ENCODE results near the gene SPIN1.
"Not testable (repeated sequence)": the region's sequence is repeated elsewhere in the genome, so short reads cannot be mapped to it uniquely, and the experiment has no call there.

Gene SPIN1

DNA sequence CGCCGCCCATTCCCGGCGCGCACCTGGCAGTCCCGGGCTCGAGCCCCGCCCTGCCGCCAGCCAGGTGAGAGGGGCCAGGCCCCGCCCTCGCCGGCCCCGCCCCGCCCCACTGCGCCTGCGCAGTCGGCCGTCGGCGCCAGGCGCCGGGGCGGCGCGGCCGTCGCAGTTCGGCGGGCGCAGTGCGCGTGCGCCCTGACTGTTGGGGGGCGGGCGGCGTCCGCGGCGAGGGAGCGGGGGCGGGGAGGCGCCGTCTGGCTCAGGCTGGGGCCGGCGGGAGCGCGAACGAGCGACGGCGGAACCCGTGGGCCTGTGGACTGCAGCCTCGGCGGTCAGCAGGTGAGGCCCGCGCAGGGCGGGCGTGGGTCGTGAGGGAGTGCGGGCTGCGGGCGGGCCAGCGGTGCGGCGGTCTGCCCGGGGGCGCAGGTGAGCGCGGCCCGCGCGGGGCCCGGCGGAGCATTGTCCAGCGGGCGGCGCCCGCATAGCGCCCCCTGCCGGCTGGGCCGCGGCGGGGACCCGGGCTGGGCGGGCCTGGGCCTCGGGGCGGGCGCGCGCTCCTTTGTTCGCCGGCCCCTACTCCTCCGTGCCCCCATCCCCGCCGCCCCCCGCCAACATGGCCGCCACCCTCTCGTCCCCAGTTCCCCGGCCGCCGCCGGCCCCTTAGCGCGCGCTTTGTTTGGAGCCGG, at the start of gene SPIN1:
Gene SPIN1 (plus strand): TSS at position 242 of the 683 bp plus-strand sequence. CDS start 38,096 bp downstream, outside the sequence.
- peak; percentile 83 for DNase-seq

GRCh38 chr9:88339317-88339716, 48.9 kb upstream of the SPIN1 start:
- no peak for DNase-seq

GRCh38 chr9:88342246-88342645, 46.0 kb upstream of the SPIN1 start:
- no peak for DNase-seq

- DNase-seq: no peak
Observed at GRCh38 chr9:88344013-88344412, 44.2 kb upstream of the SPIN1 start.

- DNase-seq: not testable (repeated sequence)
Observed at GRCh38 chr9:88350354-88350753, 37.9 kb upstream of the SPIN1 start.

GRCh38 chr9:88355166-88355565, 33.1 kb upstream of the SPIN1 start:
- no peak for DNase-seq

DNA sequence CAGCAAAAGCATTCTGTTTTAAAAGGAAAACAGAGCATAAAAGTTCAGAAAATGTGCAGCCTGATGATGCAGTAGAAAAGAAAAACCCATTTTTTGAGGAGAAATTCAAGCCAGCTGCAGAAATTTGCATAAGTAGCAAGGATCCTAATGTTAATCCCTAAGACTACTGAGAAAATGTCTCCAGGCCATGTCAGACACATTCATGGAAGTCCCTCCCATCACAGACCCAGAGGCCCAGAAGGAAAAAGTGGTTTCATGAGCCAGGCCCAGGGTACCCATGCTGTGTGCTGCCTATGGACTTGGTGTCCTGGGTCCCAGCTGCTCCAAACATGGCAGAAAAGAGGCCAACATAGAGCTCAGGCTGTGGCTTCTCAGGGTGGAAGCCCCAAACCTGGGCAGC, 31.0 kb upstream of the SPIN1 start:
- not testable (repeated sequence) for DNase-seq

DNA sequence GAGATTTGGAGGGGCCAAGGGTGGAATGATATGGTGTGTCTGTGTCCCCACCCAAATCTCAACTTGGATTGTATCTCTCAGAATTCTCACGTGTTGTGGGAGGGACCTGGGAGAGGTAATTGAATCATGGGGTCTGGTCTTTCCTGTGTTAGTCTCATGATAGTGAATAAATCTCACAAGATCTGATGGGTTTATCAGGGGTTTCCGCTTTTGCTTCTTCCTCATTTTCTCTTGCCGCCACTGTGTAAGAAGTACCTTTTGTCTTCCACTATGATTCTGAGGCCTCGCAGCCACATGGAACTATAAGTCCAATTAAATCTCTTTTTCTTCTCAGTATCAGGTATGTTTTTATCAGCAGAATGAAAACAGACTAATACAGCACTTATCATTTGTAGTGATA, 29.5 kb upstream of the SPIN1 start:
- no peak for DNase-seq

GRCh38 chr9:88359974-88360373, 28.3 kb upstream of the SPIN1 start:
- DNase-seq: no peak

DNA sequence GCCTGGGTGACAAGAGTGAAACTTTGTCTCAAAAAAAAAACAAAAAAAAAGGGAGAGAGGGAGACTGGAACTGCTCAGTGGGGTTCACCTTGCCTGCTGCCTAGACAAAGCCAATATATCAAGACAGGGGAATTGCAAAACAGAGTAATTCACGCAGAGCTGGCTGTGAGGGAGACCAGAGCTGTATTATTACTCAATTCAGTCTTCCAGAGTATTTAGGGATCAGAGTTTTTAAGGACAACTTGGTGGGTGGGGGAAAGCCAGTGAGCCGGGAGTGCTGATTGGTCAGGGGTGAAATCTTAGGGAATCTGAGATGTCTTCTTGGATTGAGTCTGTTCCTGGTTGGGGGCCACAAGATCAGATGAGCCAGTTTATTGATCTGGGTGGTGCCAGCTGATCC, 25.6 kb upstream of the SPIN1 start:
- no peak for DNase-seq

DNA sequence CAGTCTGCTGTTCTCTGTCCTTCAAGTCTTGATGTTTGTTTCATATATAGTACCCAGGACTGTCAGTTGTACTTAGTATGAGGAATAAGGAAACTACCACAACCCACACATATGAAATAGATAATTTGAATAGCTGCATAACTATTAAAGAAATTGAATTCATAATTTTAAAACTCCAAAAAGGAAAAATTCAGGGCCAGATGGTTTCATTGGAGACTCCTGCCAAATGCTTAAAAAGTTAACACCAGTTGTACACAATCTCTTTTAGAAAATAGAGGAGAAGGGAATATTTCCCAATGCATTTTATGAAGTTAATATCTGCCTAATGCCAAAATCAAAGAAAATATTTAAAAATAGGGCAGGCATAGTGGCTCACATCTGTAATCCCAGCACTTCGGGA, 24.6 kb upstream of the SPIN1 start:
- no peak for DNase-seq

DNA sequence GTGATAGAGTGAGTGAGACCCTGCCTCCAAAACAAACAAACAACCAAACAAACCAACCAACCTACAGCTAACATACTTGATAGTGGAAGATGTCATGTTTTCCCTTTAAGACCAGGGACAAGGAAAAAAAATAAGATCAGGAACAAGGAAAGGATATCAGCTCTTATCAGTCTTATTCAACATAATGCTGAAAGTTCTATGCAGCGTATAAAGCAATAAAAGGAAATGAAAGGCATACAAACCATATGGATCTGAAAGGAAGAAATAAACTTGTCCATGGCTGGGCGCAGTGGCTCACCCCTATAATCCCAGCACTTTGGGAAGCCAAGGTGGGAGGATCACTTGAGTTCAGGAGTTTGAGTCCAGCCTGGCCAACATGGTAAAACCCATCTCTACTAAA, 23.5 kb upstream of the SPIN1 start:
- DNase-seq: no peak

- DNase-seq: no peak
Observed at GRCh38 chr9:88370346-88370745, 17.9 kb upstream of the SPIN1 start.

DNA sequence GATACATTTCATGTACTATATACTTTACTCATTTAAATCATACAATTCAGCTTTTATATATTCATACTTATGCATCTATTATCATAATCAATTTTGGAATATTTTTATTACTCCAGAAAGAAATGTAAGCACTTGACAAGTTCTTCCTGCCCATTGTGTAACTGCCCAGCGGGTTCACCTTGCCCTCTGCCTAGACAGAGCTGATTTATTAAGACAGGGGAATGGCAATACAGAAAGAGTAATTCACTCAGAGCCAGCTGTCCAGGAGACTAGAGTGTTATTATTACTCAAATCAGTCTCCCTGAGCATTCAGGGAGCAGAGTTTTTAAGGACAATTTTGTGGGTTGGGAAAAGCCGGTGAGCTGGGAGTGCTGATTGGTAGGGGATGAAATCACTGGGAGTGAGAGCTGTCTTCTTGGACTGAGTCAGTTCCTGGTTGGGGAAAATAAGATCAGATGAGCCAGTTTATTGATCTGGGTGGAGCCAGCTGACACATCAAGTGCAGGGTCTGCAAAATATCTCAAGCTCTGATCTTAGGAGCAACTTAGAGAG, 16.1 kb upstream of the SPIN1 start:
- no peak for DNase-seq

DNA sequence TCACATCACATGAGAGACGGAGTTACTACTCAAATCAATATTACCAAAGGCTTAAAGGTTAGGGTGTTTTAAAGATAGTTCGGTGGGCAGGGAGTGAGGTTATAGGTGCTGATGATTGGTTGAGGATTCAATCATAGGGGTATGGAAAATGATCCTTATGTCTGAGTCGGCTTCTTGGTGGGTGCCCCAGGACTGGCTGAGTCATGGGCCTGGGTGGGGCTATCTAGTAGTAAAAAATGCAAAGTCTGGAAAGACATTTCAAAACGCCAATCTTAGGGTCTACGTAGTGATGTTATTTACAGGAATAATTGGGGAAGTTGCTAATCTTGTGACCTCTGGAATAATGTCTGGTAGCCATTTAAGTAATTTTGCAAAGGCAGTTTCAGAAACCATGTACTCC, 15.2 kb upstream of the SPIN1 start:
- DNase-seq: no peak

- DNase-seq: no peak
Observed at GRCh38 chr9:88378317-88378716, 9.9 kb upstream of the SPIN1 start.

DNA sequence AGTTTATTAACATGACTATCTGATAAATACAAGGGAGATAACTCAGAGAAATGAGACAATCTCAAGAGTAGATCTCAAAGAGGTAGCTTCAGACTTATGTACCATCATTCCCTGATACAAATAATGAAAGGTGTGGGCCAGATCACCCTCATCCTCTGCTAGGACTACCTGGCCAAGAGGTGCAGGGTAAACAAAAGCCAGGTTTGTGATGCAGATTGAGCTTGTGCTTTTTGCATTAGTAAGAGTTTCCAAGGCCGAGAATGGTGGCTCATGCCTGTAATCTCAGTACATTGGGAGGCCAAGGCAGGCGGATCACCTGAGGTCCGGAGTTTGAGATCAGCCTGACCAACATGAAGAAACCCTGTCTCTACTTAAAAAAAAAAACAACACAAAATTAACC, 8.9 kb upstream of the SPIN1 start:
- no peak for DNase-seq

DNA sequence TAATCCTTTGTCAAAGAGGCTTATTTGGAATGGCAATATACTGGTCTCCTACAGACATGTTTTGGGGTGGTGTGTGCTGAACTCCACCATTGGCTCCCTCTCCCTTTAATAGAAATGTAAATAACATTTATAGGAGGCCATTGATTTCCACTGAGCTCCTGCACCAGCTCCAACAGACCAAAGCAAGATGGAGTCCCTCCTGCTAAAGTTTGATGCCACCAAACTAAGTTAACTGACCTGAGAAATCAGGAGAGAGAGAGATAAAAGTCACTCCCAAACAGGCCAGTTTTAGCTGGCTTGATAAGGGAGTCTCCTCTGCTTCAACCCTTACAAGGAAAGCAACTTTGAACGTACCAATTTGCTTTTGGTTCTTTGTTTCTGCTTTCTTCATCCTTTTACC, 8.1 kb upstream of the SPIN1 start:
- no peak for DNase-seq

DNA sequence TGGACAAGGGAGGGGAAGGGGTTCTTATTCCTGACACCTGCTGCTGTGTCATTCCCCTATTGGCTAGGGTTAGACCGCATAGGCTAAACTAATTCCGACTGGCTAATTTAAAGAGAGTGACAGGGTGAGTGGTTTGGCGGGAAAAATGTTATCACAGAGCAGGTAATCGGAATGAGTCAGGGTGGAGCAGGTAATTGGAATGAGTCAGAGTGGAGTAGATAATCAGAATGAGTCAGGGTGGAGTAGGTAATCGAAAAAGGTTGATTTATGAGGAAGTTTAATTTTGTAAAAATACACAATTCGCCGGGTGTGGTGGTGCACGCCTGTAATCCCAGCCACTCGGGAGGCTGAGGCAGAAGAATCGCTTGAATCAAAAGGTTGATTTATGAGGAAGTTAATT, 6.9 kb upstream of the SPIN1 start:
- not testable (repeated sequence) for DNase-seq

- no peak for DNase-seq
Observed at GRCh38 chr9:88383176-88383575, 5.1 kb upstream of the SPIN1 start.

GRCh38 chr9:88386137-88386536, 2.1 kb upstream of the SPIN1 start:
- not testable (repeated sequence) for DNase-seq

DNA sequence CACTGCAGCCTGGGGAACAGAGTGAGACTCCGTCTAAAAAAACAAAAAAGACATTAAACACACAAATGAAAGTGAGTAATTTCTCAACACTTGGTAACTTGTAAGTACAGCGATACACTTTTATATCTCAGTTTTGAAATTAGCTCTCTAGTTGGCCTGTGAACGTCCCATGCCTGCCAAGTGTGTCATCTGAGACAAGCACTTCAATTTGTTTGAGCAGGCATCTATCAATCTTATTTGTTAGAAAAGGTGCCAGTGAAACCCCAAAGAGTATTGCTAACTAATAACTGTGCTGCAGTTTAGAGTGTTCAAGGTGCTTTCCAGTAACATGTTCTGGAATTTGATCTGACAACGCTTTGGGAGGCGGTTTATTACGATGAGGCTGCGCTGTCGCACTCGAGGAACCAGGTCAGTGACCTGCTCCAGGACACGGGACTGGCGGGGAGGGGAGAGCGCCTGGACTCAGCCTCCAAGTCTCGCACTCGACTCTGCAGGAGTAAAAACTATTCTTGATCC, 1.1 kb upstream of the SPIN1 start:
- DNase-seq: no peak

GRCh38 chr9:88387552-88388202, 567 bp upstream of the SPIN1 start:
- peak; percentile 35 for DNase-seq

DNA sequence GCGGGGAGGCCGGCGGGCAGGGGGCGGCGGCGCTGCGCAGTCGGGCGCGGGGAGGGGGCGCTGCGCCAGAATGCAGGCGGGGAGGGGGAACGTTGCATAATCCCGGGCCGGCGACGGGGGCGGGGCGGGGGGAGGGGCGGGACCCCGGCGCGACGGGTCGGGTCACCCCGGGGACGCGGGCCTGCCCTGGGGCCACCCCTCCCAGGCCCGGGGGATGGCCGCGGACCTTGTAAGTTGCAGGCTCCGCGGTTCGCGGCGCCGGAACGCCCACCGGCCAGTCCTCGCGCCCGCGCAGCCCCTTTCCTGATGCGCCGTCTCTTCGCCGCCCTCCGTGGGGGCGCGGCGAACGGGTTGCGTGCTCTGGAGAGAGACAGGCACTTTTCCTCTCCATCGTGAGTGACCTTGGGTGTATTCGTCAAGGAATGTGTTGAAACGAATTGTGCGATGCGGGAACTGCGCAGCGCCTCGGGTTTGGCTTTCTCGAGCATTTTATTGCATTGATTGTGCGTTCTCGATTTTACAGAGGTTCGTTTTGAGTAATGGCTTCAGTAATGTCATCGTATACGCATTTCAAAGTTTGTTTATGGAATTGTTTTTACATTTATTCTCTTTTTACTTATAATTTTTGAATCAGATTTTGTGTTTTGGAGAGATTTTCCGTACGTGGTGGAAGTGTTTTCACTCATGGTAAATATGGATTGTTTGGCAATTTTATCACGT, 802 bp downstream of the SPIN1 start:
- DNase-seq: peak; percentile 28

Measured in activated CD4-positive, alpha-beta T cell treated with anti-CD3 and anti-CD28 coated beads, Interleukin-2, amount 50 U/mL, for 1 hour (primary cell).